HepG2 (cell line): ENCODE measurements around the gene TMEM270. TPM values are rescaled to one million over a fixed set of nuclear protein-coding genes. Genes with fewer than 3 reads are reported as not detected.

Source experiments
- GRHL1 ChIP-seq: sonication (generic); formaldehyde crosslinking; conservative IDR thresholded peaks from 2 replicates; pipeline ENCODE4 v1.8.0; 2022; ENCODE audit warnings: missing genetic modification reagents
- MAX ChIP-seq: IDR thresholded peaks from 2 replicates; pipeline ENCODE4 v1.6.1; 2012; ENCODE audit warnings: inconsistent platforms
- PAF1 ChIP-seq: IDR thresholded peaks from 2 replicates; pipeline ENCODE4 v1.6.1; 2016; ENCODE audit warnings: missing genetic modification reagents, missing compliant biosample characterization
- TAF15 ChIP-seq: fragments of 200-400 bp; formaldehyde crosslinking; IDR thresholded peaks from one replicate; pipeline ENCODE4 v1.6.1; 2018; ENCODE audit warnings: mild to moderate bottlenecking, low read depth, low read length; ENCODE audit not compliant: poor library complexity, severe bottlenecking
- polyA plus RNA-seq, 8 experiments: library from polyadenylated mRNA; depleted of rRNA in 3 of 8; stranded (reverse) in 7 of 8; unstranded in 1 of 8; fragments of >200 nt; fragmentation: Illumina TruSeq in 4 of 8; extraction: Trizol in 4 of 8; gene quantifications; 2 replicates each; pipeline versions ENCODE4 v1.2.1 to v1.2.3, GENCODE V29; 2011 to 2016; ENCODE audit warnings: low read depth in 4 of 8, missing spikeins in 1 of 8, mixed read lengths in 1 of 8; ENCODE audit not compliant: insufficient read depth in 1 of 8
- total RNA-seq, 5 experiments: library from RNA; depleted of rRNA; stranded (reverse); fragments of >200 nt; fragmentation: Illumina TruSeq; extraction: Trizol; gene quantifications; 2 replicates each; pipeline ENCODE4 v1.2.3, GENCODE V29; 2016; ENCODE audit warnings: low read depth in 1 of 5
- TF ChIP-seq, protein P1 (sequence below): sonication (generic); formaldehyde crosslinking; IDR thresholded peaks from 2 replicates; pipeline ENCODE4 v1.4.0; 2020; ENCODE audit warnings: mild to moderate bottlenecking, missing genetic modification reagents

TMEM270 gene
- total and polyA plus RNA-seq, 2 of the 13 experiments (the other 11 are each of a cell fraction or from before 2014, with no cell fraction given), result not detected

- TF ChIP-seq, protein P1, sequence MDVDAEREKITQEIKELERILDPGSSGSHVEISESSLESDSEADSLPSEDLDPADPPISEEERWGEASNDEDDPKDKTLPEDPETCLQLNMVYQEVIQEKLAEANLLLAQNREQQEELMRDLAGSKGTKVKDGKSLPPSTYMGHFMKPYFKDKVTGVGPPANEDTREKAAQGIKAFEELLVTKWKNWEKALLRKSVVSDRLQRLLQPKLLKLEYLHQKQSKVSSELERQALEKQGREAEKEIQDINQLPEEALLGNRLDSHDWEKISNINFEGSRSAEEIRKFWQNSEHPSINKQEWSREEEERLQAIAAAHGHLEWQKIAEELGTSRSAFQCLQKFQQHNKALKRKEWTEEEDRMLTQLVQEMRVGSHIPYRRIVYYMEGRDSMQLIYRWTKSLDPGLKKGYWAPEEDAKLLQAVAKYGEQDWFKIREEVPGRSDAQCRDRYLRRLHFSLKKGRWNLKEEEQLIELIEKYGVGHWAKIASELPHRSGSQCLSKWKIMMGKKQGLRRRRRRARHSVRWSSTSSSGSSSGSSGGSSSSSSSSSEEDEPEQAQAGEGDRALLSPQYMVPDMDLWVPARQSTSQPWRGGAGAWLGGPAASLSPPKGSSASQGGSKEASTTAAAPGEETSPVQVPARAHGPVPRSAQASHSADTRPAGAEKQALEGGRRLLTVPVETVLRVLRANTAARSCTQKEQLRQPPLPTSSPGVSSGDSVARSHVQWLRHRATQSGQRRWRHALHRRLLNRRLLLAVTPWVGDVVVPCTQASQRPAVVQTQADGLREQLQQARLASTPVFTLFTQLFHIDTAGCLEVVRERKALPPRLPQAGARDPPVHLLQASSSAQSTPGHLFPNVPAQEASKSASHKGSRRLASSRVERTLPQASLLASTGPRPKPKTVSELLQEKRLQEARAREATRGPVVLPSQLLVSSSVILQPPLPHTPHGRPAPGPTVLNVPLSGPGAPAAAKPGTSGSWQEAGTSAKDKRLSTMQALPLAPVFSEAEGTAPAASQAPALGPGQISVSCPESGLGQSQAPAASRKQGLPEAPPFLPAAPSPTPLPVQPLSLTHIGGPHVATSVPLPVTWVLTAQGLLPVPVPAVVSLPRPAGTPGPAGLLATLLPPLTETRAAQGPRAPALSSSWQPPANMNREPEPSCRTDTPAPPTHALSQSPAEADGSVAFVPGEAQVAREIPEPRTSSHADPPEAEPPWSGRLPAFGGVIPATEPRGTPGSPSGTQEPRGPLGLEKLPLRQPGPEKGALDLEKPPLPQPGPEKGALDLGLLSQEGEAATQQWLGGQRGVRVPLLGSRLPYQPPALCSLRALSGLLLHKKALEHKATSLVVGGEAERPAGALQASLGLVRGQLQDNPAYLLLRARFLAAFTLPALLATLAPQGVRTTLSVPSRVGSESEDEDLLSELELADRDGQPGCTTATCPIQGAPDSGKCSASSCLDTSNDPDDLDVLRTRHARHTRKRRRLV (CRISPR knock-in tag), result no peak
- TF ChIP-seq PAF1 (CRISPR knock-in tag) (no peak), TAF15 (no peak), MAX (no peak), GRHL1 (CRISPR knock-in tag) (no peak)
Observed at GRCh38 chr7:73847941-73848723, 12.8 kb upstream of the TMEM270 start (continued).
